T-helper 22 cell (primary cell): ENCODE measurements around the gene TGFB2.
"Not testable (repeated sequence)": the region's sequence is repeated elsewhere in the genome, so short reads cannot be mapped to it uniquely, and the experiment has no call there.

Source experiments
- DNase-seq: peaks from one replicate; pipeline ENCODE4 v3.0.0-alpha.2; 2020; ENCODE audit warnings: low read depth

The TGFB2 gene

GRCh38 chr1:218344814-218345672 is at the start of gene TGFB2:
TSS of gene TGFB2 (plus strand) at chr1:218345336. CDS start at chr1:218346702, 1,366 bp downstream.
- DNase-seq = no peak

- DNase-seq = no peak
These were observed 49.0 kb upstream of the TGFB2 start for GRCh38 chr1:218296162-218296561.

GRCh38 chr1:218297461-218297860 is 47.7 kb upstream of the TGFB2 start:
- DNase-seq = no peak

- DNase-seq = no peak
These were observed 47.3 kb upstream of the TGFB2 start for GRCh38 chr1:218297867-218298266.

GRCh38 chr1:218298398-218298797 is 46.7 kb upstream of the TGFB2 start:
- DNase-seq = no peak

- no peak for DNase-seq
These were observed 45.7 kb upstream of the TGFB2 start for GRCh38 chr1:218299416-218299815.

GRCh38 chr1:218301217-218301616 is 43.9 kb upstream of the TGFB2 start:
- DNase-seq = no peak

- DNase-seq = no peak
These were observed 43.0 kb upstream of the TGFB2 start for GRCh38 chr1:218302155-218302554.

GRCh38 chr1:218303176-218303879 is 41.8 kb upstream of the TGFB2 start:
- DNase-seq = no peak

- no peak for DNase-seq
These were observed 40.7 kb upstream of the TGFB2 start for GRCh38 chr1:218304281-218305039.

- DNase-seq = no peak
These were observed 39.6 kb upstream of the TGFB2 start for GRCh38 chr1:218305472-218306064.

- DNase-seq = no peak
These were observed 32.6 kb upstream of the TGFB2 start for GRCh38 chr1:218312509-218312908.

GRCh38 chr1:218314316-218314715 is 30.8 kb upstream of the TGFB2 start:
- DNase-seq = no peak

GRCh38 chr1:218315638-218316037 is 29.5 kb upstream of the TGFB2 start:
- no peak for DNase-seq

GRCh38 chr1:218317061-218317460 is 28.1 kb upstream of the TGFB2 start:
- no peak for DNase-seq

GRCh38 chr1:218320182-218320581 is 25.0 kb upstream of the TGFB2 start:
- DNase-seq = not testable (repeated sequence)

GRCh38 chr1:218322762-218323161 is 22.4 kb upstream of the TGFB2 start:
- no peak for DNase-seq

GRCh38 chr1:218323568-218324225 is 21.4 kb upstream of the TGFB2 start:
- no peak for DNase-seq

GRCh38 chr1:218324226-218324580 is 20.9 kb upstream of the TGFB2 start:
- no peak for DNase-seq

- DNase-seq = no peak
These were observed 16.4 kb upstream of the TGFB2 start for GRCh38 chr1:218328769-218329168.

GRCh38 chr1:218330043-218330623 is 15.0 kb upstream of the TGFB2 start:
- DNase-seq = no peak
